ENCODE data around the gene OSGEP.

The OSGEP gene

GRCh38 chr14:20416223-20416622 lies 38.4 kb downstream of the OSGEP start:
- Histone ChIP-seq H3K27me3 (ENCODE audit: control insufficient read depth, low read length) (no peaks in the 10 kb centered on the region), H3K27ac (ENCODE audit: low read depth, low read length) (no peak overlapping the region), H3K9me2 (replicated peaks; ENCODE audit: control insufficient read depth, low read length) (no peaks in the 10 kb centered on the region), H4K20me1 (ENCODE audit: control insufficient read depth, insufficient read depth, low read depth, low read length) (no peaks in the 10 kb centered on the region), H3K4me2 (ENCODE audit: low read length) (peak overlapping the region; percentile 47), H3K4me3 (ENCODE audit: low read length) (peak overlapping the region; percentile 12; the same call in 1 of the 2 replicates), H3F3A (ENCODE audit: control insufficient read depth, insufficient read depth) (peaks cover 12% of the 10 kb centered on the region), H3K9me3 (ENCODE audit: control insufficient read depth, insufficient read depth, low read length) (no peaks in the 10 kb centered on the region), H3K79me2 (ENCODE audit: control insufficient read depth, low read length) (peaks cover 16% of the 10 kb centered on the region), H3K4me1 (ENCODE audit: control insufficient read depth, low read length) (peaks cover 38% of the 10 kb centered on the region), H3K36me3 (ENCODE audit: control insufficient read depth, low read length) (peaks cover 2% of the 10 kb centered on the region; the same call in 1 of the 2 replicates)
- TF ChIP-seq CTCF (IDR thresholded peaks at IDR 0.05; ENCODE audit: low read depth, low read length, poor library complexity, severe bottlenecking) (no peak), EZH2phosphoT487 (IDR thresholded peaks at IDR 0.05; ENCODE audit: borderline replicate concordance, low read length) (no peak)

GRCh38 chr14:20415782-20416206 lies 38.8 kb downstream of the OSGEP start:
- Histone ChIP-seq H3K27me3 (ENCODE audit: control insufficient read depth, low read length) (no peaks in the 10 kb centered on the region), H3K9me3 (ENCODE audit: control insufficient read depth, insufficient read depth, low read length) (no peaks in the 10 kb centered on the region), H3K79me2 (ENCODE audit: control insufficient read depth, low read length) (peaks cover 19% of the 10 kb centered on the region), H3F3A (ENCODE audit: control insufficient read depth, insufficient read depth) (peaks cover 13% of the 10 kb centered on the region), H3K4me1 (ENCODE audit: control insufficient read depth, low read length) (peaks cover 37% of the 10 kb centered on the region), H3K4me2 (ENCODE audit: low read length) (peak overlapping the region; percentile 47), H3K27ac (ENCODE audit: low read depth, low read length) (no peak overlapping the region), H3K36me3 (ENCODE audit: control insufficient read depth, low read length) (peaks cover 2% of the 10 kb centered on the region; the same call in 1 of the 2 replicates), H3K9me2 (replicated peaks; ENCODE audit: control insufficient read depth, low read length) (no peaks in the 10 kb centered on the region), H3K4me3 (ENCODE audit: low read length) (peak overlapping the region; percentile 12; the same call in 1 of the 2 replicates), H4K20me1 (ENCODE audit: control insufficient read depth, insufficient read depth, low read depth, low read length) (no peaks in the 10 kb centered on the region)
- TF ChIP-seq EZH2phosphoT487 (IDR thresholded peaks at IDR 0.05; ENCODE audit: borderline replicate concordance, low read length) = no peak
- peak; percentile 78 for TF ChIP-seq CTCF (IDR thresholded peaks at IDR 0.05; ENCODE audit: low read depth, low read length, poor library complexity, severe bottlenecking)

- peak overlapping the region; percentile 77 for H3K27ac ChIP-seq (ENCODE audit: low read depth, low read length)
- H3K4me1 ChIP-seq (ENCODE audit: control insufficient read depth, low read length) = peaks cover 33% of the 10 kb centered on the region
- peaks cover 13% of the 10 kb centered on the region for H3F3A ChIP-seq (ENCODE audit: control insufficient read depth, insufficient read depth)
- H3K4me2 ChIP-seq (ENCODE audit: low read length) = peak overlapping the region; percentile 87
- TF ChIP-seq EZH2phosphoT487 (IDR thresholded peaks at IDR 0.05; ENCODE audit: borderline replicate concordance, low read length) (no peak), CTCF (IDR thresholded peaks at IDR 0.05; ENCODE audit: low read depth, low read length, poor library complexity, severe bottlenecking) (no peak)
- peak overlapping the region; percentile 97 for H3K4me3 ChIP-seq (ENCODE audit: low read length)
- no peaks in the 10 kb centered on the region for H3K9me2 ChIP-seq (replicated peaks; ENCODE audit: control insufficient read depth, low read length)
- H3K79me2 ChIP-seq (ENCODE audit: control insufficient read depth, low read length) = peaks cover 19% of the 10 kb centered on the region
- peaks cover 2% of the 10 kb centered on the region; the same call in 1 of the 2 replicates for H3K36me3 ChIP-seq (ENCODE audit: control insufficient read depth, low read length)
- no peaks in the 10 kb centered on the region for H3K27me3 ChIP-seq (ENCODE audit: control insufficient read depth, low read length)
- no peaks in the 10 kb centered on the region for H3K9me3 ChIP-seq (ENCODE audit: control insufficient read depth, insufficient read depth, low read length)
- H4K20me1 ChIP-seq (ENCODE audit: control insufficient read depth, insufficient read depth, low read depth, low read length) = no peaks in the 10 kb centered on the region
These were observed 40.9 kb downstream of the OSGEP start for GRCh38 chr14:20413744-20414082.

Measured in DOHH2 (cell line).